ENCODE results near the gene USE1.

Gene USE1

DNA sequence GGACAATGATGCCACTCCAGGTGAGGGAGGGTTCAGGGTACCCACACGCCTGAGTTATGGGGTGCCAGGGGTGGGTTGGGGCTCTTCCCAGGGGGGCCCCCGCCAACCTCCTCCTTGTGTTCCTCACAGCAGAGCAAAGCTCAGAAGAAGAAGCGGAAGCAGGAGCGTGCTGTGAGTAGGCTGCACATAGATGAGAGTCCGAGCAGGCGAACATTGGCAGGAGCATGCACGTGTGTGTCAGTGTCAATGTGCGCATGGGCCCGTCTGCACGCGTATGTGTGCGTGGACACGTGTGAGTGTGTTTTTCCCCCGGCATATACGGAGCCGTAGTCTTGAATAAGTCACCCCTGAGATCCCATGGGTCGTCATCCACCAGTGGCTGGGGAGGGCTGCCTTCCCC, 12.4 kb upstream of the USE1 start:
- H3K27ac ChIP-seq (ENCODE audit: low read depth, low read length): no peak overlapping the region
- no peaks in the 10 kb centered on the region for H3K9me3 ChIP-seq (ENCODE audit: insufficient read depth, low read length)
- no peaks in the 10 kb centered on the region for H3F3A ChIP-seq (ENCODE audit: insufficient read depth)
- no peak overlapping the region for H3K9ac ChIP-seq (ENCODE audit: low read length)
- no peaks in the 10 kb centered on the region for H3K27me3 ChIP-seq (ENCODE audit: low read length)
- H3K36me3 ChIP-seq (ENCODE audit: low read length): no peaks in the 10 kb centered on the region
- no peaks in the 10 kb centered on the region for H3K9me2 ChIP-seq (replicated peaks; ENCODE audit: insufficient read depth, low read length)
- H3K4me2 ChIP-seq (ENCODE audit: low read depth, low read length, poor library complexity, severe bottlenecking): no peak overlapping the region
- no peaks in the 10 kb centered on the region for H3K79me2 ChIP-seq (ENCODE audit: insufficient read depth, low read length)
- no peak overlapping the region for H3K4me3 ChIP-seq (ENCODE audit: insufficient read depth, low read length, poor library complexity, severe bottlenecking)
- H4K20me1 ChIP-seq (ENCODE audit: low read depth, low read length): no peaks in the 10 kb centered on the region
- TF ChIP-seq EZH2phosphoT487 (conservative IDR thresholded peaks at IDR 0.05; ENCODE audit: low read length): no peak
- TF ChIP-seq, protein P1, sequence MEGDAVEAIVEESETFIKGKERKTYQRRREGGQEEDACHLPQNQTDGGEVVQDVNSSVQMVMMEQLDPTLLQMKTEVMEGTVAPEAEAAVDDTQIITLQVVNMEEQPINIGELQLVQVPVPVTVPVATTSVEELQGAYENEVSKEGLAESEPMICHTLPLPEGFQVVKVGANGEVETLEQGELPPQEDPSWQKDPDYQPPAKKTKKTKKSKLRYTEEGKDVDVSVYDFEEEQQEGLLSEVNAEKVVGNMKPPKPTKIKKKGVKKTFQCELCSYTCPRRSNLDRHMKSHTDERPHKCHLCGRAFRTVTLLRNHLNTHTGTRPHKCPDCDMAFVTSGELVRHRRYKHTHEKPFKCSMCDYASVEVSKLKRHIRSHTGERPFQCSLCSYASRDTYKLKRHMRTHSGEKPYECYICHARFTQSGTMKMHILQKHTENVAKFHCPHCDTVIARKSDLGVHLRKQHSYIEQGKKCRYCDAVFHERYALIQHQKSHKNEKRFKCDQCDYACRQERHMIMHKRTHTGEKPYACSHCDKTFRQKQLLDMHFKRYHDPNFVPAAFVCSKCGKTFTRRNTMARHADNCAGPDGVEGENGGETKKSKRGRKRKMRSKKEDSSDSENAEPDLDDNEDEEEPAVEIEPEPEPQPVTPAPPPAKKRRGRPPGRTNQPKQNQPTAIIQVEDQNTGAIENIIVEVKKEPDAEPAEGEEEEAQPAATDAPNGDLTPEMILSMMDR (IDR thresholded peaks at IDR 0.05; ENCODE audit: insufficient read depth, low read length, poor library complexity, severe bottlenecking): no peak
- no peak overlapping the region for H2AFZ ChIP-seq (ENCODE audit: low read depth, low read length, severe bottlenecking)

DNA sequence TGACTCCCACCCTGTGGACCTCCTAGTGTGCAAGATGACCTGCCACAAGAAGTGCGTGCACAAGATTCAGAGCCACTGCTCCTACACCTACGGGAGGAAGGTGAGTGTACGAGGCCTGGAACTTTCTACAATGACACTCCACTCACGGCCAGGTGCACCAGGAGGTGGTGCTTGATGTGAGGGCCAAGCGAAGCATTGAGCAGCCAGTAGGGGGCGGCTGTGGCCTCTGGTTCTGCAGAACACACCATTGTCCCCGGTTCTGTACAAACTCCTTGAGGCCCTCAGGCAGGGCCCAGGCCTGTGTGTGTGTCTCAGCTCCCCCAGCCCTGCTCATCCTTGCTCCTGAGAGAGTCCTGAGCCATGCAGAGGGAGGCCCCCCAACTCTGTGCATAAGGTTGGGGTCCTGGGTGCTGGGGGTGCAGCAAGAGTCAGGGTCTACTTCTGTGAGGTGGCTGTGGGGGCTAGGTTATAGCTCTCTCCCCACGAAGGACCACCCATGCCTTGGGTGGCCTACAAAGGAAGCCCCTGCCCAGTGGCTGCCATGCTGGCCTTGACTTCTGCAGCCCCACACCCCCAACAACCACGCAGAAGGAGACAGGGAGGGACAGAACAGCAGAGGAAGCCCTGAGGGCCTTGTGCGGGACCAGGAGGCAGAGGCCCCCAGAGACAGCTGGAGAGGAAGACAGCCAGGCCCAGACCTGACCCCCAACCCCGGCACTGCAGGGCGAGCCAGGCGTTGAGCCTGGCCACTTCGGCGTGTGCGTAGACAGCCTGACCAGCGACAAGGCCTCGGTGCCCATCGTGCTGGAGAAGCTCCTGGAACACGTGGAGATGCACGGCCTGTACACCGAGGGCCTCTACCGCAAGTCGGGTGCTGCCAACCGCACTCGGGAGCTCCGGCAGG, 9.7 kb upstream of the USE1 start:
- Histone ChIP-seq H3F3A (ENCODE audit: insufficient read depth) (no peaks in the 10 kb centered on the region), H4K20me1 (ENCODE audit: low read depth, low read length) (no peaks in the 10 kb centered on the region), H3K9me3 (ENCODE audit: insufficient read depth, low read length) (no peaks in the 10 kb centered on the region), H3K4me2 (ENCODE audit: low read depth, low read length, poor library complexity, severe bottlenecking) (no peak overlapping the region), H3K4me3 (ENCODE audit: insufficient read depth, low read length, poor library complexity, severe bottlenecking) (no peak overlapping the region), H3K36me3 (ENCODE audit: low read length) (no peaks in the 10 kb centered on the region), H3K79me2 (ENCODE audit: insufficient read depth, low read length) (no peaks in the 10 kb centered on the region), H3K27ac (ENCODE audit: low read depth, low read length) (no peak overlapping the region), H3K9ac (ENCODE audit: low read length) (no peak overlapping the region), H2AFZ (ENCODE audit: low read depth, low read length, severe bottlenecking) (no peak overlapping the region), H3K9me2 (replicated peaks; ENCODE audit: insufficient read depth, low read length) (no peaks in the 10 kb centered on the region), H3K27me3 (ENCODE audit: low read length) (no peaks in the 10 kb centered on the region)
- TF ChIP-seq, protein P1 (IDR thresholded peaks at IDR 0.05; ENCODE audit: insufficient read depth, low read length, poor library complexity, severe bottlenecking): peak; percentile 64
- no peak for TF ChIP-seq EZH2phosphoT487 (conservative IDR thresholded peaks at IDR 0.05; ENCODE audit: low read length)

DNA sequence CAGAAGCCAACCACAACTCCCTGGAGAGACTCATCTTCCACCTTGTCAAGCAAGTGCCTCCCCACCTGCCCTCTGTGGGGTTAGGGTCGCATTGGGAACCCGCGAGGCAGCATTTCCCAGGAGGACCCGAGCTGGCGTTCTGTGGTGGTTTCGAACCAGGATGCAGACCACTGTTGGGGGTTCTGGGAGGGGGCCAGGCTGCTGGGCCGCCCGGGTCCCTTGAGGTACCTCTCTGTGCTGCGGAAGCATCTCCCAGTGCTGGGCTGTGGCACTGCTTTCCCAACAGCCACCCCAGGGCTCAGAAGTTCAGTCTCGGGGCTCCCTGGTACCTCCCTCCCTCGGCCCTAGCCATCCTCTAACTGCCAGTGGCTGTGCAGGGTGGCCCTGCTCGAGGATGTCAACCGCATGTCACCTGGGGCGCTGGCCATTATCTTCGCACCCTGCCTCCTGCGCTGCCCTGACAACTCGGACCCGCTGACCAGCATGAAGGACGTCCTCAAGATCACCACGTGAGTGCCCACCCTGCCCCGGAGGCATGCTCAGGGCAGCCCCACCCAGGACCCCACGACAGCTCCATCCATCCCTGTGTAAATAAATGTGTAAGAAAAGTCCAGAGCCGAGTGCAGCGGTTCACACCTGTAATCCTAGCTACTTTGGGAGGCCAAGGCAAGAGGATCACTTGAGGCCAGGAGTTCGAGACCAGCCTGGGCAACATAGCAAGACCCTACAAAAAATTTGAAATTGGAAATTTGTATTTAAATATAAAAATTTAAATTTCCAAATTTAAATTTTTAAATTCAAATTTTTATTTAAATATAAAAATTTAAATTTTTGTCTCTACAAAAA, 8.2 kb upstream of the USE1 start:
- Histone ChIP-seq H3K4me2 (ENCODE audit: low read depth, low read length, poor library complexity, severe bottlenecking) (no peak overlapping the region), H3K79me2 (ENCODE audit: insufficient read depth, low read length) (no peaks in the 10 kb centered on the region), H2AFZ (ENCODE audit: low read depth, low read length, severe bottlenecking) (no peak overlapping the region), H3K9ac (ENCODE audit: low read length) (no peak overlapping the region), H3K9me2 (replicated peaks; ENCODE audit: insufficient read depth, low read length) (no peaks in the 10 kb centered on the region), H4K20me1 (ENCODE audit: low read depth, low read length) (no peaks in the 10 kb centered on the region), H3K9me3 (ENCODE audit: insufficient read depth, low read length) (no peaks in the 10 kb centered on the region), H3F3A (ENCODE audit: insufficient read depth) (no peaks in the 10 kb centered on the region), H3K27me3 (ENCODE audit: low read length) (no peaks in the 10 kb centered on the region), H3K36me3 (ENCODE audit: low read length) (no peaks in the 10 kb centered on the region), H3K4me3 (ENCODE audit: insufficient read depth, low read length, poor library complexity, severe bottlenecking) (no peak overlapping the region), H3K27ac (ENCODE audit: low read depth, low read length) (no peak overlapping the region)
- TF ChIP-seq EZH2phosphoT487 (conservative IDR thresholded peaks at IDR 0.05; ENCODE audit: low read length): no peak
- TF ChIP-seq, protein P1 (IDR thresholded peaks at IDR 0.05; ENCODE audit: insufficient read depth, low read length, poor library complexity, severe bottlenecking): no peak
